OCI-LY7 (cell line): ENCODE data around the gene HCFC1. TPM values are rescaled to one million over a fixed set of nuclear protein-coding genes. Genes with fewer than 3 reads are reported as not detected.

Source experiments
- BruUV-seq: library from RNA; stranded (reverse); fragments of 400-500 nt; replicated peaks from 2 replicates; lab custom pipeline; 2021; lab: Mats Ljungman, UMichigan
- CTCF ChIA-PET: fragments of 300-600 bp; sonication (Branson Sonifier 250); formaldehyde crosslinking; loops from one replicate; lab custom pipeline; 2022; ENCODE audit warnings: antibody characterized with exemption; ENCODE audit not compliant: unreplicated experiment; lab: Charles Lee
- POLR2A ChIA-PET: fragments of 300-600 bp; sonication (Branson Sonifier 250); formaldehyde crosslinking; loops from one replicate; lab custom pipeline; 2022; ENCODE audit warnings: antibody characterized with exemption; lab: Charles Lee
- DNase-seq: peaks from one replicate; pipeline ENCODE4 v3.0.0-alpha.2; 2015; ENCODE audit warnings: low spot score
- H2AFZ ChIP-seq: fragments of 200-600 bp; sonication (generic), shearing (Covaris generic); 2 replicates; pipeline ENCODE4 v1.6.1; 2014; ENCODE audit warnings: mild to moderate bottlenecking, antibody characterized with exemption, low read length, moderate library complexity
- H3K27ac ChIP-seq: fragments of 200-600 bp; sonication (generic); 2 replicates; pipeline ENCODE4 v1.5.1; 2014; ENCODE audit warnings: mixed run types, low read depth, mild to moderate bottlenecking, moderate library complexity, low read length, inconsistent platforms; ENCODE audit not compliant: poor library complexity, severe bottlenecking
- H3K36me3 ChIP-seq: fragments of 200-600 bp; sonication (generic); 2 replicates; pipeline ENCODE4 v1.6.1; 2014; ENCODE audit warnings: mild to moderate bottlenecking, antibody characterized with exemption, low read length, moderate library complexity, mixed read lengths; ENCODE audit not compliant: insufficient read depth
- H3K4me1 ChIP-seq: fragments of 200-600 bp; sonication (generic); 2 replicates; pipeline ENCODE4 v1.5.1; 2014; ENCODE audit warnings: mild to moderate bottlenecking, low read length; ENCODE audit not compliant: insufficient read depth, poor library complexity, severe bottlenecking
- H3K4me2 ChIP-seq: fragments of 200-600 bp; sonication (generic); 2 replicates; pipeline ENCODE4 v1.6.1; 2014; ENCODE audit warnings: mild to moderate bottlenecking, low read length
- H3K4me3 ChIP-seq: fragments of 200-600 bp; sonication (generic); 2 replicates; pipeline ENCODE4 v1.5.1; 2014; ENCODE audit warnings: mild to moderate bottlenecking, low read depth, low read length; ENCODE audit not compliant: poor library complexity, severe bottlenecking
- H3K79me2 ChIP-seq: fragments of 200-600 bp; sonication (generic); 2 replicates; pipeline ENCODE4 v1.6.1; 2016; ENCODE audit warnings: low read depth, mild to moderate bottlenecking, low read length, moderate library complexity, mixed read lengths; ENCODE audit not compliant: insufficient read depth
- H3K9me2 ChIP-seq: fragments of 200-600 bp; sonication (generic); 2 replicates; pipeline ENCODE4 v1.6.1; 2016; ENCODE audit warnings: mild to moderate bottlenecking, low read length, mixed read lengths; ENCODE audit not compliant: insufficient read depth
- H3K9me3 ChIP-seq: fragments of 200-600 bp; sonication (generic); 2 replicates; pipeline ENCODE4 v1.6.1; 2014; ENCODE audit warnings: mild to moderate bottlenecking, mixed run types, low read length, mixed read lengths
- H4K20me1 ChIP-seq: fragments of 200-600 bp; sonication (generic); 2 replicates; pipeline ENCODE4 v1.6.1; 2014; ENCODE audit warnings: mild to moderate bottlenecking, antibody characterized with exemption, low read length, moderate library complexity, mixed read lengths; ENCODE audit not compliant: insufficient read depth
- EZH2phosphoT487 ChIP-seq: fragments of 200-600 bp; sonication (generic); IDR thresholded peaks from 2 replicates; pipeline ENCODE4 v1.6.1; 2018; ENCODE audit warnings: low read depth, borderline replicate concordance, mild to moderate bottlenecking, mixed run types, antibody characterized with exemption, low read length, moderate library complexity, mixed read lengths
- intact Hi-C: fragments of 100-400 bp; cut with micrococcal nuclease; formaldehyde crosslinking; loops from one replicate; pipeline ENCODE4 v1.10.0; 2022; ENCODE audit not compliant: unreplicated experiment
- total RNA-seq, 2 experiments: library from RNA; depleted of rRNA in 1 of 2; stranded (reverse); fragments of >200 nt in 1 of 2; shearing (Covaris generic) in 1 of 2; gene quantifications; 2 replicates each; pipeline ENCODE4 v1.2.3, GENCODE V29; 2014 to 2022
- TF ChIP-seq, protein P1 (sequence below): fragments of 200-600 bp; sonication (generic); conservative IDR thresholded peaks from 2 replicates; pipeline ENCODE4 v1.5.1; 2014; ENCODE audit warnings: mild to moderate bottlenecking, antibody characterized with exemption, low read length, moderate library complexity, mixed read lengths

The HCFC1 gene
- total RNA-seq, 2 experiments from 2014 or later = 64.2 to 134 TPM

DNA sequence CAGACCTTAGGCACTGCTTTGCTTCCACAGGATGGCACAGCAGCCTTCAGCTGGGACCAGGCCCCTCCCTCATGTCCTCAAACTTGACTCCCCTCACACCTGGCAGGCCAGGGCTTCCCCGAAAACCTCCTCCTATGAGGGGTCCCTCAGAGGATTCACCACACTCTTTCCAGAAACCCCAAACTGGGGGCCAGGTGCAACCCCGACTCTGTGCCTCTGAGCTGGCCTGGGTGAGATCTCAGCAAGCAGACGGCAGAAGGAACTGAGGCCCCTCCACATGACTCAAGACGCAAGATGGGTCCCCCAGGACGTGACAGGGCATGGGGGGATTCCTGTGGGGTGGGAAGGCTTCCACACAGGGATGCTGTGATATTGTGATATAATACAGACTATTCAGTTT is 6.2 kb downstream of the HCFC1 start:
- DNase-seq = no peak
- H3K27ac ChIP-seq = no peak overlapping the region
- no peaks in the 10 kb centered on the region for H3K9me2 ChIP-seq
- no peaks in the 10 kb centered on the region for H3K9me3 ChIP-seq
- POLR2A ChIA-PET = no interaction called here
- H3K4me3 ChIP-seq = no peak overlapping the region
- peaks cover 33% of the 10 kb centered on the region for H3K4me1 ChIP-seq
- BruUV-seq = no TSS peak
- no peak overlapping the region for H2AFZ ChIP-seq
- TF ChIP-seq, protein P1, sequence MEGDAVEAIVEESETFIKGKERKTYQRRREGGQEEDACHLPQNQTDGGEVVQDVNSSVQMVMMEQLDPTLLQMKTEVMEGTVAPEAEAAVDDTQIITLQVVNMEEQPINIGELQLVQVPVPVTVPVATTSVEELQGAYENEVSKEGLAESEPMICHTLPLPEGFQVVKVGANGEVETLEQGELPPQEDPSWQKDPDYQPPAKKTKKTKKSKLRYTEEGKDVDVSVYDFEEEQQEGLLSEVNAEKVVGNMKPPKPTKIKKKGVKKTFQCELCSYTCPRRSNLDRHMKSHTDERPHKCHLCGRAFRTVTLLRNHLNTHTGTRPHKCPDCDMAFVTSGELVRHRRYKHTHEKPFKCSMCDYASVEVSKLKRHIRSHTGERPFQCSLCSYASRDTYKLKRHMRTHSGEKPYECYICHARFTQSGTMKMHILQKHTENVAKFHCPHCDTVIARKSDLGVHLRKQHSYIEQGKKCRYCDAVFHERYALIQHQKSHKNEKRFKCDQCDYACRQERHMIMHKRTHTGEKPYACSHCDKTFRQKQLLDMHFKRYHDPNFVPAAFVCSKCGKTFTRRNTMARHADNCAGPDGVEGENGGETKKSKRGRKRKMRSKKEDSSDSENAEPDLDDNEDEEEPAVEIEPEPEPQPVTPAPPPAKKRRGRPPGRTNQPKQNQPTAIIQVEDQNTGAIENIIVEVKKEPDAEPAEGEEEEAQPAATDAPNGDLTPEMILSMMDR = no peak
- TF ChIP-seq EZH2phosphoT487 = no peak
- H3K4me2 ChIP-seq = no peak overlapping the region
- intact Hi-C loops = loop anchor here (5.0 kb wide), 1 partner anchor 173 kb away; the partner anchor contains the start of genes IDH3G and SSR4
- peaks cover 14% of the 10 kb centered on the region; the same call in 1 of the 2 replicates for H4K20me1 ChIP-seq
- H3K79me2 ChIP-seq = peaks cover 73% of the 10 kb centered on the region
- CTCF ChIA-PET = no interaction called here
- peaks cover 94% of the 10 kb centered on the region for H3K36me3 ChIP-seq

DNA sequence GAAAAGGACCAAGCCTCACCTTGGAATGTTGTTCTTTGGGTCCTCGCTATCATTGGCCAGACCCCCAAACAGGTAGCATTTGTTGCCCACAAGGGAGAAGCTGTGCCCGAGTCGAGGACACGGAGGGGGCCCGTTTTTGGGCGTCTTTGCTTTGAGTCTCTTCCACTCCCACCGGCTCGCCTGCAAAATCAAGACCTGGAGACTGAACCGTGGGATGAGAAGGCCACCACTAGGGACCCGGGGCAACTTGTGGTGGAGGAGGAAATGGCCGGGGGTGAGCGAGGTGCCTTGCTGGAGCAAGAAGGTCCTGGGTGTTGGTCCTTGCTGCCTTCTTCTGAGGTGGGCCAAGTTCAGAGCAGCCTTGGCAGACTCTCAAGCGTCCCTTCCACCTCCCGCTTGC is 7.5 kb downstream of the HCFC1 start:
- peaks cover 14% of the 10 kb centered on the region; the same call in 1 of the 2 replicates for H4K20me1 ChIP-seq
- POLR2A ChIA-PET = no interaction called here

DNA sequence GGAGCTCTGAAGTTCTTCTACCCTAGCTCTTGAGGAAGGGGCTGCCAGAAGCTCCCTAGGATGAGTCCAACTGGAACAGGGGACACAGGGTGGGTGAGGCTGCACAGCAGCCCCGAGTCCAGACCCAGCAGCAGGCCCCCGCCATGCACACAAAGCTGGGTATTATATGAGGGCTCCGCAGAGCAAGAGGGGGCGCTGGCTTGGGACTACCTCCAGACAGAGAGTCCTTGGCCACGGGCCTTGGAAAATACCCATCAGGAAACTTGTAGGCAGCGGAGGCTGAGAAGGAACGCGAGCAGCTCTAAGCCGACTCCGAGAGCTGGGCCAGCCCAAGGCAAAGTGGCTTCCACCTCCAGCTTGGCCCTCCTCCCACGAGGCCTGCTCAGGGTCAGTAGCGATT is 8.1 kb downstream of the HCFC1 start:
- Histone ChIP-seq H3K9me3 (no peaks in the 10 kb centered on the region), H3K79me2 (peaks cover 55% of the 10 kb centered on the region), H3K9me2 (no peaks in the 10 kb centered on the region), H3K4me2 (no peak overlapping the region), H3K4me1 (peaks cover 31% of the 10 kb centered on the region), H2AFZ (no peak overlapping the region), H3K36me3 (peaks cover 100% of the 10 kb centered on the region), H4K20me1 (peaks cover 13% of the 10 kb centered on the region; the same call in 1 of the 2 replicates), H3K4me3 (no peak overlapping the region), H3K27ac (no peak overlapping the region)
- intact Hi-C loops = no loop called here
- POLR2A ChIA-PET = interaction anchor here (0.5 kb wide), 1 partner anchor 560 kb away, joined by 5 read pairs; no protein-coding TSS in a partner anchor
- CTCF ChIA-PET = no interaction called here
- no TSS peak for BruUV-seq
- DNase-seq = no peak
- TF ChIP-seq, protein P1 = no peak
- TF ChIP-seq EZH2phosphoT487 = no peak

More for the DNA sequence above, 7.5 kb downstream of the HCFC1 start:
- BruUV-seq = no TSS peak
- intact Hi-C loops = no loop called here
- H3K4me1 ChIP-seq = peaks cover 33% of the 10 kb centered on the region
- DNase-seq = no peak
- peaks cover 99% of the 10 kb centered on the region for H3K36me3 ChIP-seq
- CTCF ChIA-PET = no interaction called here
- no peak overlapping the region for H3K4me2 ChIP-seq
- no peaks in the 10 kb centered on the region for H3K9me3 ChIP-seq
- no peak overlapping the region for H3K27ac ChIP-seq
- no peak overlapping the region for H2AFZ ChIP-seq
- H3K9me2 ChIP-seq = no peaks in the 10 kb centered on the region
- H3K4me3 ChIP-seq = no peak overlapping the region
- TF ChIP-seq EZH2phosphoT487 = no peak
- TF ChIP-seq, protein P1 = no peak
- H3K79me2 ChIP-seq = peaks cover 61% of the 10 kb centered on the region
